ENCODE measurements around the gene ZBTB32. TPM values are rescaled to one million over a fixed set of nuclear protein-coding genes. Genes with fewer than 3 reads are reported as not detected.
"Not testable (repeated sequence)": the region's sequence is repeated elsewhere in the genome, so short reads cannot be mapped to it uniquely, and the experiment has no call there.

ZBTB32 gene
- total RNA-seq, result 55.9 and 57.1 TPM in 2 replicates

GRCh38 chr19:35704218-35704617 is at the start of gene ZBTB32:
ZBTB32 (plus strand) TSS chr19:35704558; CDS start chr19:35714627, 10,069 bp downstream.
- intact Hi-C loops (cut with micrococcal nuclease), result loop anchor here (5.0 kb wide), 1 partner anchor 348 kb away; the partner anchor contains the start of genes THAP8 and WDR62

DNA sequence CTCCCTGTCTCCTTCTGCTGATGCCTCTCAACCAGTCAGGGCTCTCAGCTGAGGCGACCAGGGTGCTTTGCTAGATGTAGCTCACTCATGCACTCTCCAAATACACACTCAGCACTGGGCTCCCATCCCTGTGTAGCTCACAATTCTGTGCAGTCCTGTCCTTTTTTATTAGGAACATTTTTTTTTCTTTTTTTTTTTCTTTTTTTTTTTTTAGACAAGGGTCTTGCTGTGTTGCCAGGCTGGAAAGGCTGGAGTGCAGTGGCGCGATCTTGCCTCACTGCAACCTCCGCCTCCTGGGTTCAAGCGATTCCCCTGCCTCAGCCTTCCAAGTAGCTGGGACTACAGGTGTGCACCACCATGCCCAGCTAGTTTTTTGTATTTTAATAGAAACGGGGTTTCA is 49.5 kb upstream of the ZBTB32 start:
- intact Hi-C loops (cut with micrococcal nuclease), result not testable (repeated sequence)

DNA sequence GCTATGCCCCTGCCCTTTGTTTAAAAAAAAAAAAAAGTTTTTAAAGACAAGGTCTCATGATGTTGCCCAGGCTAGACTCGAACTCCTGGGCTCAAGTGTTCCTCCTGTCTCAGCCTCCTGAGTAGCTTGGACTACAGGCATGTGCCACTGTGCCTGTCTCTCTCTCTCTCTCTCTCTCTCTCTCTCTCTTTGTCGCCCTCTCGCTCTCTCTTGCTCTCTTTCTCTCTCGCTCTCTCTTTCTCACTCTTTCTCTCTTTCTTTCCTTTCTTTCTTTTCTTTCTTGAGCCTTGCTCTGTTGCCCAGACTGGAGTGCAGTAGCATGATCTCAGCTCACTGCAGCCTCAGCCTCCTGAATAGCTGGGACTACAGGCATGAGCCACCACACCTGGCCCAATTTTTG is 48.8 kb upstream of the ZBTB32 start:
- intact Hi-C loops (cut with micrococcal nuclease), result no loop called here

GRCh38 chr19:35656700-35657099 is 47.7 kb upstream of the ZBTB32 start:
- intact Hi-C loops (cut with micrococcal nuclease), result no loop called here

- intact Hi-C loops (cut with micrococcal nuclease), result no loop called here
Observed at GRCh38 chr19:35657904-35658700, 46.3 kb upstream of the ZBTB32 start.

DNA sequence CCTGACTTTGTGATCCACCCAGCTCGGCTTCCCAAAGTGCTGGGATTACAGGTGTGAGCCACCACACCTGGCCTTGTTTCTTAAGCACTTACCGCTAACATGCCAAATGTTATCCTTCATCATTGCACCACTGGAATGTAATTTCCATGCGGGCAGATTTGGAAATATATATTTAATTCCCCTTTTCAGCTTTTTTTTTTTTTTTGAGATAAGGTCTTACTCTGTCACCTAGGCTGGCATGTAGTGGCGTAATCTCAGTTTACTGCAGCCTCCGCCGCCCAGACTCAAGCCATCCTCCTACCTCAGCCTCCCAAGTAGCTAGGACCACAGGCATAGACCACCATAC is 42.4 kb upstream of the ZBTB32 start:
- intact Hi-C loops (cut with micrococcal nuclease), result no loop called here

DNA sequence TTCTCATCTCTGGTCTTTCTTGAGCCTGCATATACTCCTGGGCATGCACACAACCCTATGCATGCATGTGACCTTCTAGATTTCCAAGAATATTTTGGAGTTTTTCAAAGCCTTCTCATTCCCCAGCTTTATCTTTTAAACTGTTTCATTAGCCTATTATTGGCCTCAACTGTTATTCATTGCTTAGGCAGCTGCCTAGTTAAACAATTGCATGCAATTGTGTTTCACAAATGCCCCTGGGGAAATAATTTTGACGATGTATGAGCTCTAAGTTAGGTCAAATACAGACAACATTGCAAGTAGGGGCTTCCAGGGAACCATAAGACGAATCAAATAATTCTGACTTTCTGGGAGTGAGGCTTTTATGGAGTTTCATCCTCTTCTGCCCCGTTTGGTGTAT is 40.4 kb upstream of the ZBTB32 start:
- intact Hi-C loops (cut with micrococcal nuclease), result no loop called here

GRCh38 chr19:35665157-35665556 is 39.2 kb upstream of the ZBTB32 start:
- intact Hi-C loops (cut with micrococcal nuclease), result no loop called here

DNA sequence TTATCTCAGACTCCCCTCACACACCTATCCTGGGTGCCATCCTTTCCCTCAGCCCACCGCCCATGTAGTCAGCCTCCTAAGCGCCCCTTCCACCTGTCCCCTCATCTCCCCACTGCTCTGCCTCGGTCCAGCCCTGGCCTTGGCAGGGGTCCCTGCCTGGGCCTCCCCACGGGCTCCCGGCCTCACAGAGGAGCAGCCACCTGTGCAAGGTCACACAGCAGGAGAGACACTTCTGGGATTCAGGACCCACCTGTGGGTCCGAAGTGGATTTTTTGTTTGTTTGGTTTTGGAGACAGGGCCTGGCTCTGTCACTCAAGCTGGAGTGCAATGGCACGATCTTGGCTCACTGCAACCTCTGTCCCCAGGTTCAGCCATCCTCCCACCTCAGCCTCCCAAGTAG is 38.8 kb upstream of the ZBTB32 start:
- intact Hi-C loops (cut with micrococcal nuclease), result no loop called here

GRCh38 chr19:35666251-35666913 is 38.0 kb upstream of the ZBTB32 start, which contains the start of gene UPK1A:
UPK1A (plus strand) TSS chr19:35666517; CDS start chr19:35666813, 296 bp downstream.
- intact Hi-C loops (cut with micrococcal nuclease), result no loop called here

DNA sequence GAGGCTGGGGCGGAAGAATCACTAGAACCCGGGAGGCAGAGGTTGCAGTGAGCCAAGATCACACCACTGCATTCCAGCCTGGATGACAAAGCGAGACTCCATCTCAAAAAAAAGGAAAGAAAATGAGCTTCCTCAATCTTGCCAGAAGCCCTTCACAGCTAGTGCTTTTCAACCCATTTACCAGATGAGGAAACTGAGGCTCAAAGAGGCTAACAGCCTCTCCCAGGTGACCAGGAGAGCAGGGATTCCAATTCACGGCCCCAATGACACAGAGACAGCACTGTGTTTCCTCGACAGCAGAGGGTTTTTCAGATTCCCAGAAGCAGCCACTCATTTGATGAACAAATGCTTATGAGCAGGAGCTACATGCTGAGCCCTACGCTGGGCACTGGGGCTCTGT is 34.8 kb upstream of the ZBTB32 start:
- intact Hi-C loops (cut with micrococcal nuclease), result no loop called here

DNA sequence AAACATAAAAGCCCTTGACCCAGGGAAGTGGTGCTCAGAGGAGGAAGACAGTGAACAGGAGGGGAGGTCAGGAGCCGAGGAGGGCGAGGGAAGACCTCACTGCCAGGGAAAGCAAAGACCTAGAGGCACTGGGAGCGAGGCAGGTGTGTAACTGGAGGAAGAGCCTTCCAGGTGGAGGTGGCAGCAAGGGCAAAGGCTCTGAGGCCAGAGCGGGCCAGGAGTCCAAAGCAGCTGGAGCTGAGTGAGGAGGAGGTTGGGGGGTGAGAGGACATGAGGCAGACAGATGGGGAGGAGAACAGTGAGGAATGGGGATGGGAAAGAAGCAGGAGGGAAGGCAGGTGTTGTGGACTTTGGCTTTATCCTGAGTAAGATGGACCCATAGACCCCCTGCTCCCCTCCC is 34.4 kb upstream of the ZBTB32 start:
- intact Hi-C loops (cut with micrococcal nuclease), result loop anchor here (5.0 kb wide), 1 partner anchor 123 kb away; the partner anchor contains the start of gene TMEM147

DNA sequence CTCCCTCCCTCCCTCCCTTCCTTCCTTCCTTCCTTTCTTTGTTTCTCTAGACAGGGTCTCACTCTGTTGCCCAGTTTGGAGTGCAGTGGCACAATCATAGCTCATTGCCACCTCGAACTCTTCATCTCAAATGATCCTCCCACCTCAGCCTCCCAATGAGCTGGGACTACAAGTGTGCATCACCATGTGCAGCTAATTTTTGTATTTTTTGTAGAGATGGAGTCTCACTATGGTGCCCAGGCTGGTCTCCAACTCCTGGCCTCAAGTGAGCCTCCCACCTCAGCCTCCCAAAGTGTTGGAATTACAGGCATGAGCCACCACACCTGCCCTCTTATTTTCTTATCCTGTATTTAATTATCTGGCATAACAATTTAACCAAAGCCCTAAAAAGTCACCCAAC is 33.7 kb upstream of the ZBTB32 start:
- intact Hi-C loops (cut with micrococcal nuclease), result loop anchor here (5.0 kb wide), 1 partner anchor 123 kb away; the partner anchor contains the start of gene TMEM147

DNA sequence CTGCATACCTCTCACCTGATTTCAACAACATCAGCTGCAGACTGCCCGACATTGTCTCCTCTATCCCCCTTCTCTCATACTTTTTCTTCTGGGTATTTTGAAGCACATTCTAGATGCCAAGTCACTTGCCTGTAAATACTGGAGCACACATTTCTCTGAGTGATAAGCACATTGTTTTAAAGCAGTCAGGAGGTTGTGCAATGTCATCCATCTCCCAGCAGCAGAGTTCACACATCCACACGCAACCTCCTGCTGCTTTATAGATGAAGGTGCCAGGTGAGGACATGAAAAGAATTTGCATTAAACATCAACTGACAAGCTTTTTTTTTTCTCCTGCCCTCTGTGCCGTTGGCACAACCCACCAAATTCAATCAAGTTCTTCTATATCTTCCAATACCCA is 32.5 kb upstream of the ZBTB32 start:
- intact Hi-C loops (cut with micrococcal nuclease), result loop anchor here (5.0 kb wide), 1 partner anchor 125 kb away; the partner anchor contains the start of gene TMEM147

DNA sequence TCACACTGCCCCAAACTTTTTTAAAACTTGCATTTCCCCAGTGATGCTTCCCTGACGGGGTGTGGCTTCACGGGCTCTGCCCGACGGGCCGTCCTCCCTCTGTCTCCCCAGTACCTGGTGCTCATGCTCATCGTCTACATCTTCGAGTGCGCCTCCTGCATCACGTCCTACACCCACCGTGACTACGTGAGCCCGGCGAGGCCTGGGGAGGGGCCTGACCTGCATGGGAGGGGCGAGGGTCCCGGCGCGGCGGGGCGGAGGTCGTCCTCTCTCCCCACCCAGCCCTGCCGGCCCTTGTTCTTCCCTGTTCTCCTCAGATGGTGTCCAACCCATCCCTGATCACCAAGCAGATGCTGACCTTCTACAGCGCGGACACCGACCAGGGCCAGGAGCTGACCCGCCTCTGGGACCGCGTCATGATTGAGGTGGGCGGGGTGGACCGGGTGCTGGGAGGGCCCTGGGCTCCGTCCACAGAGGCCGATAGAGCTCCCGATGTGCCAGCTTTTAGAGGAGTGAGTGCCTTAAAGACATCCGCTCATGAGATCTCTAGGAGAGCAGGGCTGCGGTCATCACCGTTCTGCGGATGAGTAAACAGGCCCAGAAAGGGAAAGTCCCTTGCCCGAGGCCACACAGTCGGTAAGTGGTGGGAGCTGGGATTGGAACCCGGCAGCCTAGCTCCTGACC is 31.1 kb upstream of the ZBTB32 start:
- intact Hi-C loops (cut with micrococcal nuclease), result loop anchor here (5.0 kb wide), 1 partner anchor 126 kb away; the partner anchor contains the start of gene TMEM147

GRCh38 chr19:35675589-35676140 is 28.7 kb upstream of the ZBTB32 start:
- intact Hi-C loops (cut with micrococcal nuclease), result no loop called here

- intact Hi-C loops (cut with micrococcal nuclease), result loop anchor here (5.0 to 10.0 kb wide), 2 partner anchors 143 to 175 kb away; partner anchors contain the start of genes APLP1 and TMEM147
Observed at GRCh38 chr19:35689836-35690235, 14.5 kb upstream of the ZBTB32 start.

- intact Hi-C loops (cut with micrococcal nuclease), result loop anchor here (5.0 to 10.0 kb wide), 2 partner anchors 144 to 174 kb away; partner anchors contain the start of genes APLP1 and TMEM147
Observed at GRCh38 chr19:35691106-35691505, 13.3 kb upstream of the ZBTB32 start.

DNA sequence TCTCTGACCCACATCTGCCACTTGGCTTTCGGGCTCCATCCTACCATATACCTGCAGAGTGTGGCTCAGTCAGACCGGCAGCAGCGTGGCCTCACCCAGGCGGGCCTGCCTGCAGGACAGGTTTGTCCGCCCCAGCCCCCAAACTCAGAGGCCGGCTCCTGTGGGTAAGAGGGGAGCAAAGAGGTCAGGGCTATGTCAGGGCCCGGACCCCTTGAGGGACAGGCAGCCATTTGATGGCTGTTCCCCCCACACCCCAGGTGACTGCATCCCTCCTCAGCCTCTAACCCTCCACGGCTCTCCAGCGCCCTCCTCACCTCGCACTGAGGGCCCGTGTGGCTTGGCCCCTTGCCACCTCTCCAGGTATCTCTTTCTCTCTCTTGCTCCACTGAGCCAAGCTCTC is 12.3 kb upstream of the ZBTB32 start:
- intact Hi-C loops (cut with micrococcal nuclease), result loop anchor here (2.0 to 10.0 kb wide), 3 partner anchors 49 to 173 kb away; partner anchors contain the start of genes APLP1 and TMEM147

DNA sequence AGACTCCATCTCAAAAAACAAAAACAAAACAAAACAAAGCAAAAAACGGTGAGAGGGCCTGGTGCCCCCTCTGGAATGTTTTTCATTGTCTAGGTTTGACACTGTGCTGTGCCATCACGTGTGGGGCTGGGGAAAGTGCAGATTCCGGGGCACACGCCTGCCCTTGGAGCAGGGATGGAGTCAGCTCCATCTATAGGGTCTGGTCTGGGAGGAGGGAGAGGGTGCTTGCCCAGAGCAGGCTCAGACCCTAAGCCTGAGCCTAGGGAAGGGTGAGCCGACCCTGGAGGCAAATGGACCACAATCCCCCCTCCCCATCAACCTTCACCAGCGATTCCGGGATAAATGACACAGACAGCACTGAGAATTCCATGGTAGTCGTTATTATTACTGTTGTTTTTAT is 10.9 kb upstream of the ZBTB32 start:
- intact Hi-C loops (cut with micrococcal nuclease), result loop anchor here (1.0 to 10.0 kb wide), 6 partner anchors 24 to 238 kb away; partner anchors contain the start of genes APLP1 and TMEM147
